Activated naive CD8-positive, alpha-beta T cell treated with anti-CD3 and anti-CD28 coated beads for 36 hours (primary cell): ENCODE results near the gene RPUSD1. TPM values are rescaled to one million over a fixed set of nuclear protein-coding genes. Genes with fewer than 3 reads are reported as not detected.
"Not testable (repeated sequence)": the region's sequence is repeated elsewhere in the genome, so short reads cannot be mapped to it uniquely, and the experiment has no call there.

Experiments
- DNase-seq: peaks from one replicate; pipeline ENCODE4 v3.0.0; 2021
- H3K27ac Mint-ChIP-seq: one replicate; pipeline ENCODE4 v1.8.0; 2022; ENCODE audit warnings: mild to moderate bottlenecking, moderate library complexity, mixed read lengths
- H3K27me3 Mint-ChIP-seq: one replicate; pipeline ENCODE4 v1.8.0; 2022; ENCODE audit warnings: mild to moderate bottlenecking, mixed read lengths
- H3K36me3 Mint-ChIP-seq: one replicate; pipeline ENCODE4 v1.8.0; 2021; ENCODE audit warnings: mild to moderate bottlenecking, mixed read lengths
- H3K4me1 Mint-ChIP-seq: one replicate; pipeline ENCODE4 v1.8.0; 2021; ENCODE audit warnings: mixed read lengths
- H3K4me3 Mint-ChIP-seq: one replicate; pipeline ENCODE4 v1.8.0; 2022; ENCODE audit warnings: mild to moderate bottlenecking, moderate library complexity, mixed read lengths
- H3K9me3 Mint-ChIP-seq: one replicate; pipeline ENCODE4 v1.8.0; 2022; ENCODE audit warnings: mixed read lengths
- total RNA-seq, 2 experiments: library from RNA; stranded (reverse); gene quantifications; one replicate each; pipeline ENCODE4 v1.2.3, GENCODE V29; 2021

RPUSD1 gene
- 10 to 100 TPM; 41.8 to 42.3 TPM for total RNA-seq

- Mint-ChIP-seq H3K4me3 (peak within 1 kb of the TSS; percentile 89), H3K36me3 (peaks cover 8% of the 10 kb centered on the region), H3K9me3 (no peaks in the 10 kb centered on the region), H3K27me3 (no peaks in the 10 kb centered on the region), H3K4me1 (peaks cover 4% of the 10 kb centered on the region), H3K27ac (peak within 1 kb of the TSS; percentile 79)
- DNase-seq: no peak
Measured at GRCh38 chr16:787978-788398, at the start of gene RPUSD1. RPUSD1 (minus strand) TSS chr16:788381; CDS start chr16:787737, 644 bp downstream.

GRCh38 chr16:836822-837221, 48.6 kb upstream of the RPUSD1 start:
- H3K4me1 Mint-ChIP-seq, DNase-seq, H3K36me3 Mint-ChIP-seq, H3K27ac Mint-ChIP-seq, H3K27me3 Mint-ChIP-seq, H3K4me3 Mint-ChIP-seq: not testable (repeated sequence)
- peaks cover 13% of the 10 kb centered on the region for H3K9me3 Mint-ChIP-seq

- Mint-ChIP-seq H3K4me1 (no peaks in the 10 kb centered on the region), H3K4me3 (no peak overlapping the region), H3K27me3 (no peaks in the 10 kb centered on the region), H3K27ac (no peak overlapping the region), H3K9me3 (peaks cover 13% of the 10 kb centered on the region), H3K36me3 (no peaks in the 10 kb centered on the region)
- DNase-seq: no peak
Measured at GRCh38 chr16:836221-836620, 48.0 kb upstream of the RPUSD1 start.

GRCh38 chr16:835373-835772, 47.2 kb upstream of the RPUSD1 start:
- DNase-seq: no peak
- Mint-ChIP-seq H3K27ac (no peak overlapping the region), H3K4me3 (no peak overlapping the region), H3K27me3 (peaks cover under 1% of the 10 kb centered on the region), H3K36me3 (no peaks in the 10 kb centered on the region), H3K4me1 (no peaks in the 10 kb centered on the region), H3K9me3 (peaks cover 13% of the 10 kb centered on the region)

GRCh38 chr16:833411-833810, 45.2 kb upstream of the RPUSD1 start:
- no peak overlapping the region for H3K27ac Mint-ChIP-seq
- no peak overlapping the region for H3K4me3 Mint-ChIP-seq
- H3K9me3 Mint-ChIP-seq: peaks cover 13% of the 10 kb centered on the region
- H3K4me1 Mint-ChIP-seq: no peaks in the 10 kb centered on the region
- peaks cover 9% of the 10 kb centered on the region for H3K27me3 Mint-ChIP-seq
- no peak for DNase-seq
- no peaks in the 10 kb centered on the region for H3K36me3 Mint-ChIP-seq

GRCh38 chr16:832652-833336, 44.6 kb upstream of the RPUSD1 start:
- Mint-ChIP-seq H3K9me3 (peaks cover 13% of the 10 kb centered on the region), H3K36me3 (no peaks in the 10 kb centered on the region), H3K27ac (no peak overlapping the region), H3K4me3 (no peak overlapping the region), H3K4me1 (no peaks in the 10 kb centered on the region), H3K27me3 (peaks cover 9% of the 10 kb centered on the region)
- no peak for DNase-seq

- Mint-ChIP-seq H3K4me3 (no peak overlapping the region), H3K27ac (no peak overlapping the region), H3K27me3 (peaks cover 9% of the 10 kb centered on the region), H3K9me3 (peaks cover 10% of the 10 kb centered on the region), H3K36me3 (no peaks in the 10 kb centered on the region), H3K4me1 (no peaks in the 10 kb centered on the region)
- no peak for DNase-seq
Measured at GRCh38 chr16:831571-832413, 43.6 kb upstream of the RPUSD1 start.

GRCh38 chr16:830871-831570, 42.8 kb upstream of the RPUSD1 start:
- Mint-ChIP-seq H3K4me3 (no peak overlapping the region), H3K27me3 (peaks cover 9% of the 10 kb centered on the region), H3K4me1 (no peaks in the 10 kb centered on the region), H3K9me3 (peaks cover 4% of the 10 kb centered on the region), H3K27ac (no peak overlapping the region), H3K36me3 (no peaks in the 10 kb centered on the region)
- DNase-seq: no peak

- Mint-ChIP-seq H3K9me3 (no peaks in the 10 kb centered on the region), H3K27ac (no peak overlapping the region), H3K4me1 (no peaks in the 10 kb centered on the region), H3K36me3 (no peaks in the 10 kb centered on the region), H3K27me3 (peaks cover 9% of the 10 kb centered on the region), H3K4me3 (no peak overlapping the region)
- no peak for DNase-seq
Measured at GRCh38 chr16:830107-830870, 42.1 kb upstream of the RPUSD1 start.

GRCh38 chr16:828891-829290, 40.7 kb upstream of the RPUSD1 start:
- Mint-ChIP-seq H3K9me3 (no peaks in the 10 kb centered on the region), H3K4me1 (no peaks in the 10 kb centered on the region), H3K27ac (no peak overlapping the region), H3K4me3 (no peak overlapping the region), H3K27me3 (peaks cover 9% of the 10 kb centered on the region), H3K36me3 (no peaks in the 10 kb centered on the region)
- no peak for DNase-seq

GRCh38 chr16:827513-827912, 39.3 kb upstream of the RPUSD1 start:
- no peak overlapping the region for H3K4me3 Mint-ChIP-seq
- no peaks in the 10 kb centered on the region for H3K36me3 Mint-ChIP-seq
- H3K9me3 Mint-ChIP-seq: no peaks in the 10 kb centered on the region
- no peaks in the 10 kb centered on the region for H3K4me1 Mint-ChIP-seq
- no peak overlapping the region for H3K27ac Mint-ChIP-seq
- H3K27me3 Mint-ChIP-seq: peaks cover 9% of the 10 kb centered on the region
- DNase-seq: no peak

- no peaks in the 10 kb centered on the region for H3K9me3 Mint-ChIP-seq
Measured at GRCh38 chr16:825341-826061, 37.3 kb upstream of the RPUSD1 start.

GRCh38 chr16:824601-825000, 36.4 kb upstream of the RPUSD1 start:
- Mint-ChIP-seq H3K36me3 (no peaks in the 10 kb centered on the region), H3K9me3 (no peaks in the 10 kb centered on the region), H3K27me3 (peaks cover 5% of the 10 kb centered on the region), H3K27ac (no peak overlapping the region), H3K4me3 (no peak overlapping the region), H3K4me1 (peaks cover 3% of the 10 kb centered on the region)
- DNase-seq: no peak

More at GRCh38 chr16:825341-826061, 37.3 kb upstream of the RPUSD1 start:
- DNase-seq: no peak
- Mint-ChIP-seq H3K36me3 (no peaks in the 10 kb centered on the region), H3K4me1 (no peaks in the 10 kb centered on the region), H3K27ac (no peak overlapping the region), H3K27me3 (peaks cover 13% of the 10 kb centered on the region), H3K4me3 (no peak overlapping the region)

GRCh38 chr16:824194-824593, 36.0 kb upstream of the RPUSD1 start:
- H3K36me3 Mint-ChIP-seq: no peaks in the 10 kb centered on the region
- H3K4me3 Mint-ChIP-seq: no peak overlapping the region
- no peak overlapping the region for H3K27ac Mint-ChIP-seq
- H3K9me3 Mint-ChIP-seq: no peaks in the 10 kb centered on the region
- peaks cover 4% of the 10 kb centered on the region for H3K27me3 Mint-ChIP-seq
- H3K4me1 Mint-ChIP-seq: peaks cover 3% of the 10 kb centered on the region
- no peak for DNase-seq
